Measurements from ENCODE around the gene CDH5. TPM values are rescaled to one million over a fixed set of nuclear protein-coding genes. Genes with fewer than 3 reads are reported as not detected.

Gene CDH5
- 67.2 TPM for total RNA-seq

GRCh38 chr16:66366433-66367299 lies at the start of gene CDH5:
CDH5 (plus strand) TSS chr16:66366691; CDS start chr16:66379338, 12,647 bp downstream.

GRCh38 chr16:66427036-66427860 lies 60.8 kb downstream of the CDH5 start, which contains the start of gene BEAN1:
BEAN1 (plus strand) TSS chr16:66427295; CDS start chr16:66437677, 10,382 bp downstream.

Other genes starting within 250 kb of the CDH5 start
- gene BEAN1, start 60.6 kb downstream of the CDH5 start, total RNA-seq: 0.99 TPM
- 29.3 TPM for gene TK2, start 183.4 kb downstream of the CDH5 start, total RNA-seq
- 36.8 TPM for gene CKLF, start 185.9 kb downstream of the CDH5 start, total RNA-seq
- gene CMTM1, start 199.7 kb downstream of the CDH5 start, total RNA-seq: 4.3 TPM
- 0.93 TPM for gene CMTM2, start 212.8 kb downstream of the CDH5 start, total RNA-seq
- 35.4 TPM for gene CMTM3, start 238.0 kb downstream of the CDH5 start, total RNA-seq